Measurements from ENCODE around the gene RBPJ. TPM values are rescaled to one million over a fixed set of nuclear protein-coding genes. Genes with fewer than 3 reads are reported as not detected.

Gene RBPJ
- total RNA-seq, 2 experiments from 2014 or later: 39.9 to 61.1 TPM

DNA sequence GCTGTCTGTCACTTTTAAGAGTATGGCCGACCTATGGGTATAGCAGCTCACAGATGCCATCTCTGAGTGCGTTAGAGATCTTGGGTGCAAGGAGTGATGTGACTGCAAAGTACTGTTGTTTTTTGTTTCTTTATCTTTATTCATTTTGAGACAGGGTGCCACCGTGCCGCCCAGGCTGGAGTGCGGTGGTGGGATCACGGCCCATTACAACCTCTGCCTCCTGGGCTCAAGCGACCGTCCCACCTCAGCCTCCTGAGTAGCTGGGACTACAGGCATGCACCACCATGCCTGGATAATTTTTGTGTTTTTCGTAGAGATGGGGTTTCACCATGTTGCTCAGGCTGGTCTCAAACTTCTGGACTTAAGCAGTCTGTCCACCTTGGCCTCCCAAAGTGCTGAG lies 98.0 kb downstream of the RBPJ start:
- no peak overlapping the region for H2AFZ ChIP-seq (ENCODE audit: low read length)
- no peak overlapping the region for H3K27ac ChIP-seq (ENCODE audit: low read depth, low read length, poor library complexity, severe bottlenecking)
- POLR2A ChIA-PET: interaction anchor here (1.5 to 2.4 kb wide), 3 partner anchors 10 to 749 kb away, joined by 3 to 9 read pairs (median 4); no protein-coding TSS in a partner anchor
- no peak for TF ChIP-seq EZH2phosphoT487 (IDR thresholded peaks at IDR 0.05; ENCODE audit: borderline replicate concordance, low read depth, low read length)
- TF ChIP-seq, protein P1, sequence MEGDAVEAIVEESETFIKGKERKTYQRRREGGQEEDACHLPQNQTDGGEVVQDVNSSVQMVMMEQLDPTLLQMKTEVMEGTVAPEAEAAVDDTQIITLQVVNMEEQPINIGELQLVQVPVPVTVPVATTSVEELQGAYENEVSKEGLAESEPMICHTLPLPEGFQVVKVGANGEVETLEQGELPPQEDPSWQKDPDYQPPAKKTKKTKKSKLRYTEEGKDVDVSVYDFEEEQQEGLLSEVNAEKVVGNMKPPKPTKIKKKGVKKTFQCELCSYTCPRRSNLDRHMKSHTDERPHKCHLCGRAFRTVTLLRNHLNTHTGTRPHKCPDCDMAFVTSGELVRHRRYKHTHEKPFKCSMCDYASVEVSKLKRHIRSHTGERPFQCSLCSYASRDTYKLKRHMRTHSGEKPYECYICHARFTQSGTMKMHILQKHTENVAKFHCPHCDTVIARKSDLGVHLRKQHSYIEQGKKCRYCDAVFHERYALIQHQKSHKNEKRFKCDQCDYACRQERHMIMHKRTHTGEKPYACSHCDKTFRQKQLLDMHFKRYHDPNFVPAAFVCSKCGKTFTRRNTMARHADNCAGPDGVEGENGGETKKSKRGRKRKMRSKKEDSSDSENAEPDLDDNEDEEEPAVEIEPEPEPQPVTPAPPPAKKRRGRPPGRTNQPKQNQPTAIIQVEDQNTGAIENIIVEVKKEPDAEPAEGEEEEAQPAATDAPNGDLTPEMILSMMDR (conservative IDR thresholded peaks at IDR 0.05; ENCODE audit: low read length): no peak
- intact Hi-C loops (cut with micrococcal nuclease; ENCODE audit: unreplicated experiment): no loop called here
- H3K9me2 ChIP-seq (ENCODE audit: insufficient read depth, low read length): no peaks in the 10 kb centered on the region
- no TSS peak for BruUV-seq (replicated peaks)
- H3K4me3 ChIP-seq (ENCODE audit: low read depth, low read length, poor library complexity, severe bottlenecking): no peak overlapping the region
- no peak overlapping the region for H3K4me2 ChIP-seq (ENCODE audit: low read length)
- no peaks in the 10 kb centered on the region for H4K20me1 ChIP-seq (ENCODE audit: insufficient read depth, low read length)
- no peaks in the 10 kb centered on the region for H3K4me1 ChIP-seq (ENCODE audit: insufficient read depth, low read length, poor library complexity, severe bottlenecking)
- H3K79me2 ChIP-seq (ENCODE audit: insufficient read depth, low read depth, low read length): no peaks in the 10 kb centered on the region
- CTCF ChIA-PET (ENCODE audit: unreplicated experiment): no interaction called here
- no peak for DNase-seq (ENCODE audit: low spot score)
- H3K9me3 ChIP-seq (ENCODE audit: low read length): no peaks in the 10 kb centered on the region
- H3K36me3 ChIP-seq (ENCODE audit: insufficient read depth, low read length): peaks cover 63% of the 10 kb centered on the region

DNA sequence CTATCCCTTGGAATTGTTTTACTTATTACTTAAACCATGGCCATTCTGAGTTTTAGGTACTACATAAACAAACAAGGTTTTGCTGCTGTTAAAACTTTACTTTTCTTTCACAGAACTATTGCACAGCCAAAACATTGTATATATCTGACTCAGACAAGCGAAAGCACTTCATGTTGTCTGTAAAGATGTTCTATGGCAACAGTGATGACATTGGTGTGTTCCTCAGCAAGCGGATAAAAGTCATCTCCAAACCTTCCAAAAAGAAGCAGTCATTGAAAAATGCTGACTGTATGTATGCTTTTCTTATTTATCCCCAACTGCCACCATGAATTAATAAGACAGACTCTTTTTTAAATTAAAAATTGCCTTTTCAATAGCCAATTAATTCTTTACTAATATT lies 99.6 kb downstream of the RBPJ start:
- H3K4me3 ChIP-seq (ENCODE audit: low read depth, low read length, poor library complexity, severe bottlenecking): no peak overlapping the region
- H3K79me2 ChIP-seq (ENCODE audit: insufficient read depth, low read depth, low read length): no peaks in the 10 kb centered on the region
- POLR2A ChIA-PET: interaction anchor here (0.6 to 2.4 kb wide), 3 partner anchors 9 to 750 kb away, joined by 3 to 9 read pairs (median 3); no protein-coding TSS in a partner anchor
- H3K36me3 ChIP-seq (ENCODE audit: insufficient read depth, low read length): peaks cover 69% of the 10 kb centered on the region
- no peak overlapping the region for H3K4me2 ChIP-seq (ENCODE audit: low read length)
- H3K9me3 ChIP-seq (ENCODE audit: low read length): no peaks in the 10 kb centered on the region
- intact Hi-C loops (cut with micrococcal nuclease; ENCODE audit: unreplicated experiment): no loop called here
- no peak overlapping the region for H3K27ac ChIP-seq (ENCODE audit: low read depth, low read length, poor library complexity, severe bottlenecking)
- no TSS peak for BruUV-seq (replicated peaks)
- no peaks in the 10 kb centered on the region for H3K4me1 ChIP-seq (ENCODE audit: insufficient read depth, low read length, poor library complexity, severe bottlenecking)
- CTCF ChIA-PET (ENCODE audit: unreplicated experiment): no interaction called here
- no peaks in the 10 kb centered on the region for H4K20me1 ChIP-seq (ENCODE audit: insufficient read depth, low read length)
- DNase-seq (ENCODE audit: low spot score): no peak
- H3K9me2 ChIP-seq (ENCODE audit: insufficient read depth, low read length): no peaks in the 10 kb centered on the region
- no peak overlapping the region for H2AFZ ChIP-seq (ENCODE audit: low read length)
- no peak for TF ChIP-seq EZH2phosphoT487 (IDR thresholded peaks at IDR 0.05; ENCODE audit: borderline replicate concordance, low read depth, low read length)
- TF ChIP-seq, protein P1 (conservative IDR thresholded peaks at IDR 0.05; ENCODE audit: low read length): no peak

DNA sequence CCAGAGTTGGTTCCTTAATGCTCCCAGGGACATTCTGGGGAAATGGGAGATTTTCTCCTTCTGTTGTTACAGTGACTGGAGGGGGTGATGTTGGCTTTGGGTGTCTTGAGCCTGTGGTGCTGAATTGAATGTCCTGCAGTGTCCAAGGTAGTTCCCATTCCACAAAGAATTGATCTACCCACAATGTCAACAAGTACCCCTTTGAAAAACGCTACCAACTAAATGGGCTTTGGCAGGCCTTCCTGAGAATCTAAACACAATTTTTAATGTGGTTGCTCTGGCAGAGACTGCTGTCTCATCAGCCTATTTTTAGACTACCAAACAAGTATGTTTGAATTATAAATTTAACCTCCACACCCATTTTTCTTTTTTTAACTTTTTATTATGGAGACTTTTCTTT lies 100.1 kb downstream of the RBPJ start:
- Histone ChIP-seq H3K27ac (ENCODE audit: low read depth, low read length, poor library complexity, severe bottlenecking) (no peak overlapping the region), H3K4me1 (ENCODE audit: insufficient read depth, low read length, poor library complexity, severe bottlenecking) (no peaks in the 10 kb centered on the region), H3K36me3 (ENCODE audit: insufficient read depth, low read length) (peaks cover 69% of the 10 kb centered on the region), H2AFZ (ENCODE audit: low read length) (no peak overlapping the region), H4K20me1 (ENCODE audit: insufficient read depth, low read length) (no peaks in the 10 kb centered on the region), H3K4me2 (ENCODE audit: low read length) (no peak overlapping the region), H3K79me2 (ENCODE audit: insufficient read depth, low read depth, low read length) (no peaks in the 10 kb centered on the region), H3K9me3 (ENCODE audit: low read length) (no peaks in the 10 kb centered on the region), H3K9me2 (ENCODE audit: insufficient read depth, low read length) (no peaks in the 10 kb centered on the region), H3K4me3 (ENCODE audit: low read depth, low read length, poor library complexity, severe bottlenecking) (no peak overlapping the region)
- TF ChIP-seq, protein P1 (conservative IDR thresholded peaks at IDR 0.05; ENCODE audit: low read length): no peak
- no peak for TF ChIP-seq EZH2phosphoT487 (IDR thresholded peaks at IDR 0.05; ENCODE audit: borderline replicate concordance, low read depth, low read length)
- ChIA-PET POLR2A (interaction anchor here (0.6 kb wide), 1 partner anchor 139 kb away, joined by 3 read pairs; no protein-coding TSS in a partner anchor), CTCF (ENCODE audit: unreplicated experiment) (no interaction called here)
- intact Hi-C loops (cut with micrococcal nuclease; ENCODE audit: unreplicated experiment): no loop called here
- DNase-seq (ENCODE audit: low spot score): no peak
- BruUV-seq (replicated peaks): no TSS peak
